Choroid plexus epithelial cell (primary cell): ENCODE results near the gene FRYL.
"Not testable (repeated sequence)": the region's sequence is repeated elsewhere in the genome, so short reads cannot be mapped to it uniquely, and the experiment has no call there.

Experiments
- DNase-seq: peaks from one replicate; pipeline ENCODE4 v3.0.0-alpha.2; 2010; ENCODE audit warnings: low read depth
- H3K4me3 ChIP-seq: 2 replicates; pipeline ENCODE4 v1.5.1; 2011; ENCODE audit warnings: low read depth, mild to moderate bottlenecking, control low read depth, low read length, moderate library complexity
- CTCF ChIP-seq: conservative IDR thresholded peaks from 2 replicates; pipeline ENCODE4 v1.5.1; 2011; ENCODE audit warnings: low read depth, mild to moderate bottlenecking, control low read depth, inconsistent platforms, low read length, moderate library complexity

The FRYL gene

GRCh38 chr4:48467442-48467841 lies 312.6 kb downstream of the FRYL start:
- no peak for TF ChIP-seq CTCF
- no peak for DNase-seq
- no peak overlapping the region for H3K4me3 ChIP-seq

- TF ChIP-seq CTCF: no peak
- no peak for DNase-seq
- no peak overlapping the region for H3K4me3 ChIP-seq
Measured at GRCh38 chr4:48462363-48462762, 317.7 kb downstream of the FRYL start.

GRCh38 chr4:48461000-48461399 lies 319.1 kb downstream of the FRYL start:
- DNase-seq: no peak
- no peak for TF ChIP-seq CTCF
- no peak overlapping the region for H3K4me3 ChIP-seq

- no peak for TF ChIP-seq CTCF
- H3K4me3 ChIP-seq: no peak overlapping the region
- DNase-seq: no peak
Measured at GRCh38 chr4:48454591-48454990, 325.5 kb downstream of the FRYL start.

- DNase-seq: not testable (repeated sequence)
Measured at GRCh38 chr4:48451656-48452055, 328.4 kb downstream of the FRYL start.

GRCh38 chr4:48450740-48451139 lies 329.3 kb downstream of the FRYL start:
- H3K4me3 ChIP-seq: no peak overlapping the region
- DNase-seq: no peak
- TF ChIP-seq CTCF: no peak

More at GRCh38 chr4:48451656-48452055, 328.4 kb downstream of the FRYL start:
- not testable (repeated sequence) for H3K4me3 ChIP-seq

GRCh38 chr4:48449151-48449550 lies 330.9 kb downstream of the FRYL start:
- TF ChIP-seq CTCF: no peak
- no peak overlapping the region for H3K4me3 ChIP-seq
- no peak for DNase-seq
